IMR-90 (cell line): Measurements from ENCODE around the gene ERBB4. TPM values are rescaled to one million over a fixed set of nuclear protein-coding genes. Genes with fewer than 3 reads are reported as not detected.

Experiments used
- ATAC-seq: fragments of 200-7000 bp; cut with Tn5 transposase; 2 replicates; pipeline ENCODE4 v1.9.1; 2020; ENCODE audit warnings: low read depth, mild to moderate bottlenecking, moderate library complexity
- BruUV-seq: library from RNA; stranded (reverse); fragments of 400-500 nt; replicated peaks from 2 replicates; lab custom pipeline; 2021; lab: Mats Ljungman, UMichigan
- CTCF ChIA-PET: fragments of 300-600 bp; formaldehyde crosslinking; extraction: SDS; loops from one replicate; lab custom pipeline; 2021; ENCODE audit warnings: antibody characterized with exemption; lab: Yijun Ruan, JAX
- POLR2A ChIA-PET: fragments of 300-600 bp; sonication (Branson Sonifier 250); formaldehyde crosslinking; loops from one replicate; lab custom pipeline; 2022; ENCODE audit warnings: antibody characterized with exemption; ENCODE audit not compliant: unreplicated experiment; lab: Charles Lee
- DNase-seq: peaks from one replicate; pipeline ENCODE4 v3.0.0; 2013
- H2AFZ ChIP-seq: replicated peaks from 2 replicates; pipeline ENCODE3; 2013; ENCODE audit warnings: low read length, mild to moderate bottlenecking; ENCODE audit not compliant: poor library complexity
- H2AK5ac ChIP-seq: 2 replicates; pipeline ENCODE4 v1.6.1; 2013; ENCODE audit warnings: low read depth, low read length, inconsistent platforms
- H2AK9ac ChIP-seq: replicated peaks from 2 replicates; pipeline ENCODE3; 2013; ENCODE audit warnings: mild to moderate bottlenecking, low read depth, low read length, moderate library complexity; ENCODE audit not compliant: poor library complexity
- H2BK120ac ChIP-seq: 2 replicates; pipeline ENCODE4 v1.6.1; 2013; ENCODE audit warnings: low read depth, low read length, inconsistent platforms
- H2BK15ac ChIP-seq: 3 replicates; pipeline ENCODE4 v1.6.1; 2013; ENCODE audit warnings: low read depth, low read length, inconsistent platforms
- H2BK20ac ChIP-seq: 2 replicates; pipeline ENCODE4 v1.6.1; 2013; ENCODE audit warnings: low read depth, mild to moderate bottlenecking, inconsistent platforms, low read length, moderate library complexity
- H2BK5ac ChIP-seq: 2 replicates; pipeline ENCODE4 v1.6.1; 2013; ENCODE audit warnings: mild to moderate bottlenecking, low read depth, low read length, inconsistent platforms; ENCODE audit not compliant: poor library complexity, severe bottlenecking
- H3K14ac ChIP-seq: replicated peaks from 2 replicates; pipeline ENCODE4 v1.6.1; 2013; ENCODE audit warnings: low read depth, low read length, inconsistent platforms
- H3K18ac ChIP-seq: 2 replicates; pipeline ENCODE4 v1.6.1; 2013; ENCODE audit warnings: low read depth, low read length, control low read depth
- H3K23ac ChIP-seq: 2 replicates; pipeline ENCODE4 v1.6.1; 2013; ENCODE audit warnings: low read depth, low read length, inconsistent platforms
- H3K27ac ChIP-seq: 2 replicates; pipeline ENCODE4 v1.5.1; 2013; ENCODE audit warnings: mild to moderate bottlenecking, control low read depth, low read length; ENCODE audit not compliant: insufficient read depth
- H3K27me3 ChIP-seq: 2 replicates; pipeline ENCODE4 v1.6.1; 2013; ENCODE audit warnings: low read length; ENCODE audit not compliant: control insufficient read depth, insufficient read depth
- H3K36me3 ChIP-seq: 2 replicates; pipeline ENCODE4 v1.6.1; 2013; ENCODE audit warnings: low read length, mixed read lengths; ENCODE audit not compliant: control insufficient read depth, insufficient read depth
- H3K4ac ChIP-seq: 2 replicates; pipeline ENCODE4 v1.6.1; 2013; ENCODE audit warnings: low read depth, low read length, inconsistent platforms
- H3K4me1 ChIP-seq: 2 replicates; pipeline ENCODE4 v1.6.1; 2013; ENCODE audit warnings: low read length, mixed read lengths; ENCODE audit not compliant: control insufficient read depth, insufficient read depth
- H3K4me2 ChIP-seq: 2 replicates; pipeline ENCODE4 v1.6.1; 2013; ENCODE audit warnings: low read depth, mild to moderate bottlenecking, control low read depth, low read length, moderate library complexity
- H3K4me3 ChIP-seq: 2 replicates; pipeline ENCODE4 v1.5.1; 2013; ENCODE audit warnings: low read depth, mild to moderate bottlenecking, control low read depth, low read length, moderate library complexity; ENCODE audit not compliant: insufficient read depth
- H3K56ac ChIP-seq: 2 replicates; pipeline ENCODE4 v1.6.1; 2013; ENCODE audit warnings: low read length, inconsistent platforms; ENCODE audit not compliant: insufficient read depth; ENCODE audit errors: extremely low read depth
- H3K79me1 ChIP-seq, 2 experiments: 2 replicates each; pipeline ENCODE4 v1.6.1; 2013; ENCODE audit warnings: low read length in 2 of 2, inconsistent platforms in 1 of 2, low read depth in 1 of 2
- H3K9ac ChIP-seq: 2 replicates; pipeline ENCODE4 v1.6.1; 2013; ENCODE audit warnings: low read depth, low read length, control low read depth
- H3K9me1 ChIP-seq: 2 replicates; pipeline ENCODE4 v1.6.1; 2013; ENCODE audit warnings: low read length, inconsistent platforms; ENCODE audit not compliant: insufficient read depth
- H3K9me3 ChIP-seq: 2 replicates; pipeline ENCODE4 v1.6.1; 2013; ENCODE audit warnings: low read length; ENCODE audit not compliant: control insufficient read depth, insufficient read depth
- H4K20me1 ChIP-seq: 2 replicates; pipeline ENCODE4 v1.6.1; 2013; ENCODE audit warnings: low read length, inconsistent platforms; ENCODE audit not compliant: insufficient read depth
- H4K5ac ChIP-seq: 2 replicates; pipeline ENCODE4 v1.6.1; 2013; ENCODE audit warnings: mild to moderate bottlenecking, low read depth, low read length, control low read depth
- H4K8ac ChIP-seq, 2 experiments: 2 replicates each; pipeline ENCODE4 v1.6.1; 2013; ENCODE audit warnings: low read depth in 2 of 2, low read length in 2 of 2, control low read depth in 1 of 2, inconsistent platforms in 1 of 2
- H4K91ac ChIP-seq: 2 replicates; pipeline ENCODE4 v1.6.1; 2013; ENCODE audit warnings: low read depth, low read length, inconsistent platforms; ENCODE audit not compliant: insufficient read depth
- BHLHE40 ChIP-seq: fragments of 150-350 bp; IDR thresholded peaks from 2 replicates; pipeline ENCODE4 v1.6.1; 2016; ENCODE audit warnings: mild to moderate bottlenecking, low read depth, low read length
- CEBPB ChIP-seq: IDR thresholded peaks from 2 replicates; pipeline ENCODE4 v1.6.1; 2012; ENCODE audit warnings: low read depth, low read length, improper control_type of control experiment
- CHD1 ChIP-seq: IDR thresholded peaks from 2 replicates; pipeline ENCODE4 v1.6.1; 2012; ENCODE audit warnings: low read depth, low read length, improper control_type of control experiment
- ELK1 ChIP-seq: fragments of 150-350 bp; IDR thresholded peaks from 2 replicates; pipeline ENCODE4 v1.6.1; 2016; ENCODE audit warnings: low read depth, mild to moderate bottlenecking, low read length, moderate library complexity, borderline replicate concordance
- FOS ChIP-seq: fragments of 150-350 bp; IDR thresholded peaks from 2 replicates; pipeline ENCODE4 v1.6.1; 2016; ENCODE audit warnings: low read depth, low read length
- MAFK ChIP-seq: IDR thresholded peaks from 2 replicates; pipeline ENCODE4 v1.6.1; 2012; ENCODE audit warnings: low read depth, low read length, improper control_type of control experiment
- MAZ ChIP-seq: IDR thresholded peaks from 2 replicates; pipeline ENCODE4 v1.6.1; 2012; ENCODE audit warnings: low read depth, mild to moderate bottlenecking, low read length, improper control_type of control experiment, moderate library complexity, borderline replicate concordance
- MXI1 ChIP-seq: IDR thresholded peaks from 2 replicates; pipeline ENCODE4 v1.6.1; 2012; ENCODE audit warnings: low read depth, mild to moderate bottlenecking, low read length, moderate library complexity, borderline replicate concordance
- NFE2L2 ChIP-seq: fragments of 150-350 bp; IDR thresholded peaks from 2 replicates; pipeline ENCODE4 v1.6.1; 2016; ENCODE audit warnings: low read depth, mild to moderate bottlenecking, low read length
- POLR2A ChIP-seq: IDR thresholded peaks from 2 replicates; pipeline ENCODE4 v1.6.1; 2012; ENCODE audit warnings: mild to moderate bottlenecking, low read depth, low read length
- RAD21 ChIP-seq: IDR thresholded peaks from 2 replicates; pipeline ENCODE4 v1.6.1; 2012; ENCODE audit warnings: low read length, improper control_type of control experiment
- RCOR1 ChIP-seq: IDR thresholded peaks from 2 replicates; pipeline ENCODE4 v1.6.1; 2012; ENCODE audit warnings: mild to moderate bottlenecking, low read length, improper control_type of control experiment; ENCODE audit not compliant: insufficient replicate concordance
- RFX5 ChIP-seq: IDR thresholded peaks from 2 replicates; pipeline ENCODE4 v1.8.0; 2012; ENCODE audit warnings: low read depth, mild to moderate bottlenecking, low read length, moderate library complexity
- SMC3 ChIP-seq: fragments of 150-350 bp; IDR thresholded peaks from 2 replicates; pipeline ENCODE4 v1.6.1; 2016; ENCODE audit warnings: low read depth, mild to moderate bottlenecking, antibody characterized with exemption, low read length, moderate library complexity
- WGBS, 2 experiments: methylation state at CpG; one replicate each; pipeline versions ENCODE4 v1.1.5 to v1.1.7; 2013; ENCODE audit warnings: missing lambda C conversion rate in 2 of 2; ENCODE audit not compliant: insufficient read length in 1 of 2; ENCODE audit errors: extremely low coverage in 2 of 2; 5-methylcytosine and 5-hydroxymethylcytosine counted together
- dilution Hi-C: fragments of 300-500 bp; cut with HindIII; formaldehyde crosslinking; loops from one replicate; pipeline ENCODE4 v1.14.3; 2018; ENCODE audit warnings: low sequenced_read_pairs; ENCODE audit not compliant: unreplicated experiment
- in situ Hi-C: fragments of 300-500 bp; cut with MboI; formaldehyde crosslinking; loops from 3 replicates; pipeline ENCODE4 v1.14.3; 2019; ENCODE audit warnings: low sequenced_read_pairs, inconsistent platforms, mixed read lengths
- intact Hi-C: fragments of 100-400 bp; cut with micrococcal nuclease; formaldehyde crosslinking; loops from 2 replicates; pipeline ENCODE4 v1.10.0; 2022
- polyA plus RNA-seq, 3 experiments: library from polyadenylated mRNA; depleted of rRNA; stranded (reverse); fragments of >200 nt; gene quantifications; 2 replicates each; pipeline ENCODE4 v1.2.3, GENCODE V29; 2012; ENCODE audit warnings: low replicate concordance in 1 of 3
- total RNA-seq: library from RNA; depleted of rRNA; stranded (reverse); fragments of >200 nt; gene quantifications from 2 replicates; pipeline ENCODE4 v1.2.3, GENCODE V29; 2012
- TF ChIP-seq, protein P1 (sequence below): conservative IDR thresholded peaks from 2 replicates; pipeline ENCODE4 v1.5.1; 2012; ENCODE audit warnings: mild to moderate bottlenecking, low read depth, low read length, improper control_type of control experiment

The ERBB4 gene
- total and polyA plus RNA-seq, 2 of the 4 experiments (the other 2 are of a cell fraction), result not detected

DNA sequence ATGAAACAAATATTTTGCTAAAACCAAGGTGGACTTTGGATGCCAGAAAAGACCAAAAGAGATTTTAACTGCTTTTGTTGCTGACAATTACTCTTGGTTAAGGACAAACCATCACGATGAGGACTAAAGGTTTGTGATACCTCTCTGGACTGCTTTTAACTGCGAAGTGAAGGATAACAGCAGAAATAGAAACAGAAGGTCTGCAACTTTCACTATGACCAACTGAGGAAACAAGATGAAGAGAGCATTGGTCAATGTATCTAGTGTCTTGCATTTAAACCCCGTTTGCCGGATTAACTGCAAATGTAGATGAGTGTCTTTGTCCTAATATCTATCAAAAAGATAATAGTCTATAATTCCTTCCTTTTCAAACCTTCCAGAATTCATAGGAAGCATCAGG, 541.7 kb downstream of the ERBB4 start:
- Histone ChIP-seq H3K9me3 (no peaks in the 10 kb centered on the region), H2BK20ac (no peak overlapping the region), H3K56ac (no peak overlapping the region), H2BK5ac (no peak overlapping the region), H3K79me1 (no peaks in the 10 kb centered on the region), H3K4me1 (no peaks in the 10 kb centered on the region), H3K9me1 (no peaks in the 10 kb centered on the region), H2BK120ac (no peak overlapping the region), H4K91ac (no peak overlapping the region), H2AFZ (no peak overlapping the region), H2BK15ac (no peak overlapping the region), H3K4me2 (no peak overlapping the region), H3K23ac (no peak overlapping the region), H4K8ac (no peak overlapping the region), H3K4me3 (no peak overlapping the region), H3K36me3 (no peaks in the 10 kb centered on the region), H3K27ac (no peak overlapping the region), H3K27me3 (no peaks in the 10 kb centered on the region), H3K9ac (no peak overlapping the region), H2AK5ac (no peak overlapping the region), H3K4ac (no peak overlapping the region), H3K14ac (no peak overlapping the region), H4K20me1 (no peaks in the 10 kb centered on the region), H4K5ac (no peak overlapping the region), H3K18ac (no peak overlapping the region), H2AK9ac (no peak overlapping the region)
- dilution Hi-C loops, result no loop called here
- DNase-seq (no peak), ATAC-seq (no peak)
- 67% methylated on average over 1 of the region's 4 CpGs; no CpG with 5 or more reads in 1 of the 2 experiments for WGBS, 2 experiments
- in situ Hi-C loops, result no loop called here
- intact Hi-C loops, result no loop called here
- ChIA-PET CTCF (no interaction called here), POLR2A (no interaction called here)
- TF ChIP-seq, protein P1, sequence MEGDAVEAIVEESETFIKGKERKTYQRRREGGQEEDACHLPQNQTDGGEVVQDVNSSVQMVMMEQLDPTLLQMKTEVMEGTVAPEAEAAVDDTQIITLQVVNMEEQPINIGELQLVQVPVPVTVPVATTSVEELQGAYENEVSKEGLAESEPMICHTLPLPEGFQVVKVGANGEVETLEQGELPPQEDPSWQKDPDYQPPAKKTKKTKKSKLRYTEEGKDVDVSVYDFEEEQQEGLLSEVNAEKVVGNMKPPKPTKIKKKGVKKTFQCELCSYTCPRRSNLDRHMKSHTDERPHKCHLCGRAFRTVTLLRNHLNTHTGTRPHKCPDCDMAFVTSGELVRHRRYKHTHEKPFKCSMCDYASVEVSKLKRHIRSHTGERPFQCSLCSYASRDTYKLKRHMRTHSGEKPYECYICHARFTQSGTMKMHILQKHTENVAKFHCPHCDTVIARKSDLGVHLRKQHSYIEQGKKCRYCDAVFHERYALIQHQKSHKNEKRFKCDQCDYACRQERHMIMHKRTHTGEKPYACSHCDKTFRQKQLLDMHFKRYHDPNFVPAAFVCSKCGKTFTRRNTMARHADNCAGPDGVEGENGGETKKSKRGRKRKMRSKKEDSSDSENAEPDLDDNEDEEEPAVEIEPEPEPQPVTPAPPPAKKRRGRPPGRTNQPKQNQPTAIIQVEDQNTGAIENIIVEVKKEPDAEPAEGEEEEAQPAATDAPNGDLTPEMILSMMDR, result no peak
- TF ChIP-seq NFE2L2, result no peak
- TF ChIP-seq SMC3, result no peak
- TF ChIP-seq POLR2A, result no peak
- no peak for TF ChIP-seq FOS
- no peak for TF ChIP-seq MAZ
- TF ChIP-seq CHD1, result no peak
- TF ChIP-seq RFX5, result no peak
- no peak for TF ChIP-seq MXI1
- no peak for TF ChIP-seq ELK1
- TF ChIP-seq MAFK, result no peak
- no peak for TF ChIP-seq RCOR1
- no peak for TF ChIP-seq CEBPB
- TF ChIP-seq RAD21, result no peak
- TF ChIP-seq BHLHE40, result no peak
- no TSS peak for BruUV-seq
